Esophagus (tissue), 2 donors: ENCODE data around the gene FNDC10. TPM values are rescaled to one million over a fixed set of nuclear protein-coding genes. Genes with fewer than 3 reads are reported as not detected.

Experiments
- H3K27ac ChIP-seq, 2 donors: one replicate each; pipeline ENCODE4 v1.5.1; 2013; ENCODE audit warnings: low read depth in 2 of 2, mild to moderate bottlenecking in 2 of 2, inconsistent platforms in 1 of 2, low read length in 1 of 2, moderate library complexity in 1 of 2
- H3K27me3 ChIP-seq, 2 donors: one replicate each; pipeline ENCODE4 v1.6.1; 2013; ENCODE audit warnings: low read length in 2 of 2, control low read depth in 1 of 2, mild to moderate bottlenecking in 1 of 2; ENCODE audit not compliant: insufficient read depth in 2 of 2, control insufficient read depth in 1 of 2
- H3K36me3 ChIP-seq, 2 donors: one replicate each; pipeline ENCODE4 v1.6.1; 2013; ENCODE audit warnings: low read length in 1 of 2; ENCODE audit not compliant: control insufficient read depth in 2 of 2, insufficient read depth in 2 of 2
- H3K4me1 ChIP-seq, 2 donors: one replicate each; pipeline ENCODE4 v1.6.1; 2013; ENCODE audit warnings: low read length in 1 of 2; ENCODE audit not compliant: control insufficient read depth in 2 of 2, insufficient read depth in 2 of 2
- H3K4me3 ChIP-seq, 2 donors: one replicate each; pipeline ENCODE4 v1.5.1; 2013; ENCODE audit warnings: low read length in 2 of 2, mild to moderate bottlenecking in 2 of 2, low read depth in 1 of 2, moderate library complexity in 1 of 2
- H3K9me3 ChIP-seq, 2 donors: one replicate each; pipeline ENCODE4 v1.6.1; 2013; ENCODE audit warnings: mild to moderate bottlenecking in 2 of 2, low read depth in 1 of 2, low read length in 1 of 2, moderate library complexity in 1 of 2; ENCODE audit not compliant: control insufficient read depth in 2 of 2, insufficient read depth in 1 of 2
- WGBS, 2 donors: extraction: QIAGEN DNeasy Blood & Tissue Kit; methylation state at CpG; one replicate each; pipeline ENCODE4 v1.1.7; 2013; 5-methylcytosine and 5-hydroxymethylcytosine counted together
- polyA plus RNA-seq, 2 donors: library from polyadenylated mRNA; stranded (reverse); fragments of 200-250 nt; gene quantifications; one replicate each; pipeline ENCODE4 v1.2.3, GENCODE V29; 2013
- donor health status: healthy with polysubstance abuse.
- donor health status: Bipolar disorder and iron deficiency.

Gene FNDC10
- polyA plus RNA-seq, 2 donors = 7.5 to 8.3 TPM

GRCh38 chr1:1591452-1591851, 8.5 kb downstream of the FNDC10 start:
- no peaks in the 10 kb centered on the region for H3K27me3 ChIP-seq
- H3K36me3 ChIP-seq = no peaks in the 10 kb centered on the region
- 84 to 87% methylated on average over 13 of the region's 13 CpGs for WGBS, 2 donors
- H3K4me1 ChIP-seq = no peaks in the 10 kb centered on the region
- H3K9me3 ChIP-seq = no peaks in the 10 kb centered on the region
- H3K27ac ChIP-seq = no peak overlapping the region
- no peak overlapping the region for H3K4me3 ChIP-seq

GRCh38 chr1:1583347-1584010, 16.5 kb downstream of the FNDC10 start:
- Histone ChIP-seq H3K27ac (no peak overlapping the region), H3K4me3 (no peak overlapping the region), H3K4me1 (no peaks in the 10 kb centered on the region), H3K9me3 (no peaks in the 10 kb centered on the region), H3K36me3 (no peaks in the 10 kb centered on the region), H3K27me3 (no peaks in the 10 kb centered on the region)
- 83 to 85% methylated on average over 23 of the region's 23 CpGs for WGBS, 2 donors

GRCh38 chr1:1582585-1583346, 17.2 kb downstream of the FNDC10 start:
- no peaks in the 10 kb centered on the region for H3K27me3 ChIP-seq
- H3K4me1 ChIP-seq = no peaks in the 10 kb centered on the region
- no peaks in the 10 kb centered on the region for H3K9me3 ChIP-seq
- no peak overlapping the region for H3K4me3 ChIP-seq
- no peaks in the 10 kb centered on the region for H3K36me3 ChIP-seq
- WGBS, 2 donors = 68 to 73% methylated on average over 9 of the region's 9 CpGs
- H3K27ac ChIP-seq = no peak overlapping the region

GRCh38 chr1:1578371-1578940, 21.5 kb downstream of the FNDC10 start:
- Histone ChIP-seq H3K27ac (no peak overlapping the region), H3K36me3 (no peaks in the 10 kb centered on the region), H3K9me3 (no peaks in the 10 kb centered on the region), H3K4me3 (no peak overlapping the region), H3K4me1 (no peaks in the 10 kb centered on the region), H3K27me3 (no peaks in the 10 kb centered on the region)
- WGBS, 2 donors = 84 to 88% methylated on average over 11 to 13 of the region's 13 CpGs

DNA sequence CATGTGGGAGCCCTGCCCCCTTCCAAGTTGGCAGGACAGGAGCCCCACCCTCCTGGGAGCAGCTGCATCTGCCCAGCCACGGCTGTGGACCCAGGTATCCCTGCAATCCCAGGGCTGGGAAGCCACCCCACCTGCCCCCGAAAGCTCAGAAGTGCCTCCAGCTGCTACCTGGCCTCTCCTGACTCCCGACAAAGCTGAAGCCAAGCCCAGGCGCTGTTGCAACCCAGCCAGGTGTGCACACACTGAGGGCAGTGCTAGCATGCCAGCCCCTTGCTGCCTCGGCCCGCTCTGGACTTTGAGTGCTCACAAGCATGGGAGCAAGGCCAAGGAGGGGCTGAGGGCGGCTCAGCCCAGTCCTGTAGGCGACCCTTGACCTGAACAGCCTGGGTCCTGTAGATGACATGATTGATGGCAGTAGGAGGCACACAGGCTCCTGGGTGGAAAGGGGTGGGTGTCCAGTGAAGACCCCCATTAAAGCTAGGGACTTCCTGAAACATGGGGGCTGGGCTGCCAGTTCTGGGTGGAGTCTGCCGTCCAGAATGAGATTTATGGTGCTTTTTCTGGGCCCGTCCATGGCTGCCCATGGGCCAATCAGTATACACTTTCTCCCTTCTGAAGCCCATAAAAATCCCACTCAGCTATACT, 22.4 kb downstream of the FNDC10 start:
- no peaks in the 10 kb centered on the region for H3K4me1 ChIP-seq
- no peaks in the 10 kb centered on the region for H3K9me3 ChIP-seq
- H3K27ac ChIP-seq = no peak overlapping the region
- H3K36me3 ChIP-seq = no peaks in the 10 kb centered on the region
- no peak overlapping the region for H3K4me3 ChIP-seq
- no peaks in the 10 kb centered on the region for H3K27me3 ChIP-seq
- WGBS, 2 donors = 46 to 47% methylated on average over 10 of the region's 10 CpGs

- Histone ChIP-seq H3K27me3 (no peaks in the 10 kb centered on the region), H3K36me3 (peaks cover 0 to 2% of the 10 kb centered on the region in 2 donors), H3K4me1 (no peaks in the 10 kb centered on the region), H3K27ac (peak within 1 kb of the TSS; percentile 97 to 99), H3K9me3 (no peaks in the 10 kb centered on the region), H3K4me3 (peak within 1 kb of the TSS; percentile 90 to 99)
- WGBS, 2 donors = 0 to 1% methylated on average over 76 to 87 of the region's 87 CpGs
Observed at GRCh38 chr1:1574721-1575537, 25.0 kb downstream of the FNDC10 start, which contains the start of gene SSU72. Gene SSU72, minus strand, starts transcription at chr1:1574863. Its CDS starts 306 bp downstream, at chr1:1574557.

- H3K4me3 ChIP-seq = peak overlapping the region; percentile 90 to 99
- H3K27ac ChIP-seq = peak overlapping the region; percentile 97 to 99
- H3K36me3 ChIP-seq = peaks cover 2 to 3% of the 10 kb centered on the region in 2 donors
- no peaks in the 10 kb centered on the region for H3K27me3 ChIP-seq
- 0 to 1% methylated on average over 95 to 96 of the region's 96 CpGs for WGBS, 2 donors
- H3K4me1 ChIP-seq = no peaks in the 10 kb centered on the region
- no peaks in the 10 kb centered on the region for H3K9me3 ChIP-seq
Observed at GRCh38 chr1:1573843-1574720, 25.9 kb downstream of the FNDC10 start.

GRCh38 chr1:1569341-1569740, 30.6 kb downstream of the FNDC10 start:
- no peaks in the 10 kb centered on the region for H3K27me3 ChIP-seq
- H3K36me3 ChIP-seq = peaks cover 6 to 11% of the 10 kb centered on the region in 2 donors
- H3K4me1 ChIP-seq = peaks cover 3 to 7% of the 10 kb centered on the region in 2 donors
- 83 to 86% methylated on average over 7 of the region's 7 CpGs for WGBS, 2 donors
- no peak overlapping the region for H3K27ac ChIP-seq
- H3K4me3 ChIP-seq = no peak overlapping the region
- no peaks in the 10 kb centered on the region for H3K9me3 ChIP-seq
